SK-N-SH treated with all-trans-retinoic acid at 6 μM for 48 hours (cell line): ENCODE results near the gene CCDC117.

Experiments
- GLIS3 ChIP-seq: fragments of 250-450 bp; sonication (Bioruptor Pico); IDR thresholded peaks from 2 replicates; pipeline ENCODE4 v1.5.0; 2020; ENCODE audit warnings: mild to moderate bottlenecking, moderate library complexity
- TF ChIP-seq, protein P1 (sequence below): fragments of 250-450 bp; sonication (Bioruptor Pico); IDR thresholded peaks from 2 replicates; pipeline ENCODE4 v1.8.0; 2020; ENCODE audit warnings: mild to moderate bottlenecking, moderate library complexity, borderline replicate concordance

DNA sequence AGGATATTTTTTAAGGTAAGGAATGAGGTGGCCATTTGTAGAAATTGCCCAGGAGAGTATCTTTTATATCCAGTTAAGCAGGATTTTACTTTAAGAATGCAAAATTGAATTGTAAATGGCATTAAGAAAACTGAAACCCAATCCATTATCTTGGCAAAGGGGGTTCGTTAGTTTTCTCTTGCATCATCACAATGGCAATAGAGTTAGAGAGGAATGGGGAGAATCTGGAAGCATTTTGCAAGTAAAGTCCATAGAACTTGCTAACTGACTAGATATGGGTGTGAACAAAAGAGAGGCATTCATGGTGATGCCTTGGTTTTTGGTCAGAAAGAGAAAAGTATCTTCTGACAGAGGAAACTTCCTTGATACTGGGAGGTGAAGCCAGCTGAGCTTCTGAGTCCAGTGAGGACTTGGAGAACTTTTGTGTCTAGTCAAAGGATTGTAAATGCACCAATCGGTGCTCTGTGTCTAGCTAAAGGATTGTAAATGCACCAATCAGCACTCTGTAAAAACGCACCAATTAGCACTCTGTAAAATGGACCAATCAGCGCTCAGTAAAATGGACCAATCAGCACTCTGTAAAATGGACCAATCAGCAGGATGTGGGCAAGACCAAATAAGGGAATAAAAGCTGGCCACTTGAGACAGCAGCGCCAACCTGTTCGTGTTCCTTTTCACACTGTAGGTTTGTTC lies 3.6 kb upstream of the CCDC117 start:
- TF ChIP-seq, protein P1, sequence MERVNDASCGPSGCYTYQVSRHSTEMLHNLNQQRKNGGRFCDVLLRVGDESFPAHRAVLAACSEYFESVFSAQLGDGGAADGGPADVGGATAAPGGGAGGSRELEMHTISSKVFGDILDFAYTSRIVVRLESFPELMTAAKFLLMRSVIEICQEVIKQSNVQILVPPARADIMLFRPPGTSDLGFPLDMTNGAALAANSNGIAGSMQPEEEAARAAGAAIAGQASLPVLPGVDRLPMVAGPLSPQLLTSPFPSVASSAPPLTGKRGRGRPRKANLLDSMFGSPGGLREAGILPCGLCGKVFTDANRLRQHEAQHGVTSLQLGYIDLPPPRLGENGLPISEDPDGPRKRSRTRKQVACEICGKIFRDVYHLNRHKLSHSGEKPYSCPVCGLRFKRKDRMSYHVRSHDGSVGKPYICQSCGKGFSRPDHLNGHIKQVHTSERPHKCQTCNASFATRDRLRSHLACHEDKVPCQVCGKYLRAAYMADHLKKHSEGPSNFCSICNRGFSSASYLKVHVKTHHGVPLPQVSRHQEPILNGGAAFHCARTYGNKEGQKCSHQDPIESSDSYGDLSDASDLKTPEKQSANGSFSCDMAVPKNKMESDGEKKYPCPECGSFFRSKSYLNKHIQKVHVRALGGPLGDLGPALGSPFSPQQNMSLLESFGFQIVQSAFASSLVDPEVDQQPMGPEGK = no peak
- TF ChIP-seq GLIS3 = no peak
